SK-N-SH treated with all-trans-retinoic acid at 6 μM for 48 hours (cell line): ENCODE results near the gene TGFA.

Source experiments
- ESRRG ChIP-seq: fragments of 250-450 bp; sonication (Bioruptor Pico); IDR thresholded peaks from 2 replicates; pipeline ENCODE4 v1.6.1; 2021; ENCODE audit warnings: mild to moderate bottlenecking
- ISL1 ChIP-seq: fragments of 250-450 bp; sonication (Bioruptor Pico); IDR thresholded peaks from 2 replicates; pipeline ENCODE4 v2.1.2; 2022; ENCODE audit warnings: mild to moderate bottlenecking, moderate library complexity
- POU6F1 ChIP-seq: fragments of 250-450 bp; sonication (Bioruptor Pico); IDR thresholded peaks from 2 replicates; pipeline ENCODE4 v1.8.0; 2021; ENCODE audit warnings: low read depth, mild to moderate bottlenecking, moderate library complexity, borderline replicate concordance
- RARB ChIP-seq: fragments of 250-450 bp; sonication (Bioruptor Pico); IDR thresholded peaks from 2 replicates; pipeline ENCODE4 v1.8.0; 2021; ENCODE audit warnings: mild to moderate bottlenecking, moderate library complexity
- ZC3H10 ChIP-seq: fragments of 250-450 bp; sonication (Bioruptor Pico); IDR thresholded peaks from 2 replicates; pipeline ENCODE4 v1.5.1; 2021; ENCODE audit warnings: mild to moderate bottlenecking, moderate library complexity
- ZFP3 ChIP-seq: fragments of 250-450 bp; sonication (Bioruptor Pico); IDR thresholded peaks from 2 replicates; pipeline ENCODE4 v1.5.0; 2020; ENCODE audit warnings: mild to moderate bottlenecking, moderate library complexity
- ZFP30 ChIP-seq: fragments of 450-650 bp; formaldehyde crosslinking; IDR thresholded peaks from 2 replicates; pipeline ENCODE4 v1.5.0; 2022; ENCODE audit warnings: mild to moderate bottlenecking, moderate library complexity
- ZNF565 ChIP-seq: fragments of 450-650 bp; formaldehyde crosslinking; conservative IDR thresholded peaks from 2 replicates; pipeline ENCODE4 v1.5.0; 2020; ENCODE audit warnings: low read depth, mild to moderate bottlenecking, moderate library complexity
- TF ChIP-seq, protein P1 (sequence below): fragments of 250-450 bp; sonication (Bioruptor Pico); IDR thresholded peaks from 2 replicates; pipeline ENCODE4 v1.8.0; 2020; ENCODE audit warnings: mild to moderate bottlenecking, moderate library complexity, borderline replicate concordance

DNA sequence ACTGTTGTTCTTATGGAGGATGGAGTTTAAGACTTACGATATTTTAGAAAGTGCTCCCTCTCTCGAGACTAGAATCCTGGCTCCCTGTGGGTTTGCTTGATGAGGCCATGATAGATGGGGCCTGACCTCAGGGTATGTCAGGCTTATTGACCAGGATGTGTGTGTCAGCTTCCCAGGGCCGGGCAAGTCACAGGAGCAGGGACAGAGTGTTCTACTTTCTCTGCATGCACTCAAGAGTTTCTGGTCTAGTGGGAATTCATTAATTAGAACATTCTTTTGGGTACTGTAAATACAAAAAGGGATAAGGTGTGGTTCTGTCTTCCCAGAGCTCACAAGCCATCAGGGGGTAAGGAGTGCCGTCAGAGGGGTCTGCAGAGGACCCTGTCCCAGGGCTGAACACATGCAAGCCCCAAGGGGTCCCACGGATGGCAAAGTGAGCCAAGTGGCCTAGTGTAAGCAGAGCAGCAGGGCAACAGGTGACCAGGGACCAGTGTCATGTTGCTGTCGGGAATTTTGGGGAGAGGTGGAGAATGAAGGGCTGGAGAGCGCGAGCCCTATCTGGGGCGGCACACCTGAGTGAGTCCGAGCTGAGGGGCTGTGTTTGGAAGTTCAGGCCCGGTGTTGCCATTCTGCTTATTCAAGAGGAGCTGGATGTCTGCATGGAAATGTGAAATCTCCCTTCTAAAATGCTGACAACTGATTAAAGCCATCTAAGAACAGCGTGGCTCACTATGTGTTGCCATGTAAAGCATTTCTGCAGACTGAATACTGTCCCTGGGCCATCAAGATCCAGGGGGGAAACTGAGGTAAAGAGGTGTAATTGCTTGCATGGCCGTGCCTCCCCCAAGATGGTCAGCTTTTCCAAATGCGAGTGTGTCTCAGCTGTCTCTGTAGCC lies 91.4 kb downstream of the TGFA start:
- TF ChIP-seq RARB (CRISPR knock-in tag): no peak
- no peak for TF ChIP-seq ESRRG
- no peak for TF ChIP-seq ISL1
- no peak for TF ChIP-seq POU6F1 (CRISPR knock-in tag)
- TF ChIP-seq ZC3H10: no peak
- TF ChIP-seq ZFP30 (CRISPR knock-in tag): no peak
- TF ChIP-seq, protein P1, sequence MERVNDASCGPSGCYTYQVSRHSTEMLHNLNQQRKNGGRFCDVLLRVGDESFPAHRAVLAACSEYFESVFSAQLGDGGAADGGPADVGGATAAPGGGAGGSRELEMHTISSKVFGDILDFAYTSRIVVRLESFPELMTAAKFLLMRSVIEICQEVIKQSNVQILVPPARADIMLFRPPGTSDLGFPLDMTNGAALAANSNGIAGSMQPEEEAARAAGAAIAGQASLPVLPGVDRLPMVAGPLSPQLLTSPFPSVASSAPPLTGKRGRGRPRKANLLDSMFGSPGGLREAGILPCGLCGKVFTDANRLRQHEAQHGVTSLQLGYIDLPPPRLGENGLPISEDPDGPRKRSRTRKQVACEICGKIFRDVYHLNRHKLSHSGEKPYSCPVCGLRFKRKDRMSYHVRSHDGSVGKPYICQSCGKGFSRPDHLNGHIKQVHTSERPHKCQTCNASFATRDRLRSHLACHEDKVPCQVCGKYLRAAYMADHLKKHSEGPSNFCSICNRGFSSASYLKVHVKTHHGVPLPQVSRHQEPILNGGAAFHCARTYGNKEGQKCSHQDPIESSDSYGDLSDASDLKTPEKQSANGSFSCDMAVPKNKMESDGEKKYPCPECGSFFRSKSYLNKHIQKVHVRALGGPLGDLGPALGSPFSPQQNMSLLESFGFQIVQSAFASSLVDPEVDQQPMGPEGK: no peak
- no peak for TF ChIP-seq ZNF565 (CRISPR knock-in tag)
- no peak for TF ChIP-seq ZFP3 (CRISPR knock-in tag)
